K562 (cell line): ENCODE measurements around the gene ZNF462. TPM values are rescaled to one million over a fixed set of nuclear protein-coding genes. Genes with fewer than 3 reads are reported as not detected.

ENCODE experiments used
- ATAC-seq: fragments of 200-7000 bp; cut with Tn5 transposase; 3 replicates; pipeline ENCODE4 v1.9.1; 2020; ENCODE audit warnings: moderate library complexity
- BruUV-seq: library from RNA; stranded (reverse); fragments of 400-500 nt; replicated peaks from 2 replicates; lab custom pipeline; 2021; lab: Mats Ljungman, UMichigan
- CTCF ChIA-PET: fragments of 300-600 bp; formaldehyde crosslinking; extraction: SDS; loops from one replicate; lab custom pipeline; 2021; ENCODE audit warnings: low intra/inter-chr PET ratio; lab: Yijun Ruan, JAX
- POLR2A ChIA-PET: fragments of 300-600, 350-650 bp; sonication (Branson Sonifier 250); formaldehyde crosslinking; extraction: SDS; loops from one replicate; lab custom pipeline; 2021; ENCODE audit warnings: antibody characterized with exemption, inconsistent platforms; lab: Yijun Ruan, JAX
- DNase-seq, 4 experiments: peaks; one replicate each; pipeline versions ENCODE4 v3.0.0 to v3.0.0-alpha.2; 2011 to 2018; ENCODE audit warnings: low spot score in 3 of 4, mixed read lengths in 3 of 4; ENCODE audit errors: extremely low read depth in 1 of 4
- FAIRE-seq: peaks from 2 replicates; lab custom pipeline; 2011; peaks lifted over from hg19 to GRCh38; lab: Jason Lieb, UNC
- H2AFZ ChIP-seq: 2 replicates; pipeline ENCODE4 v1.6.0; 2011; ENCODE audit warnings: low read depth, low read length, control low read depth, inconsistent platforms
- H3K27ac ChIP-seq: fragments of 200-600 bp; 3 replicates; pipeline ENCODE4 v1.8.0; 2011; ENCODE audit warnings: low read depth, mild to moderate bottlenecking, control low read depth, inconsistent platforms, low read length, moderate library complexity, mixed read lengths; ENCODE audit errors: extremely low read depth
- H3K27me3 ChIP-seq, 2 experiments: fragments of 300-600 bp in 1 of 2; 2 replicates in 1 of 2; 3 replicates in 1 of 2; pipeline versions ENCODE4 v1.6.0 to v1.8.0; 2011; ENCODE audit warnings: inconsistent platforms in 2 of 2, low read length in 2 of 2, mild to moderate bottlenecking in 1 of 2, mixed read lengths in 1 of 2, moderate library complexity in 1 of 2; ENCODE audit not compliant: control insufficient read depth in 2 of 2, insufficient read depth in 2 of 2
- H3K36me3 ChIP-seq: fragments of 300-600 bp; 3 replicates; pipeline ENCODE4 v1.8.0; 2011; ENCODE audit warnings: mild to moderate bottlenecking, low read length, inconsistent platforms; ENCODE audit not compliant: control insufficient read depth, insufficient read depth
- H3K4me1 ChIP-seq, 2 experiments: fragments of 200-600 bp in 1 of 2; replicated peaks in 1 of 2; 2 replicates in 1 of 2; 3 replicates in 1 of 2; pipeline versions ENCODE4 v1.5.1 to v1.8.0; 2011; ENCODE audit warnings: inconsistent platforms in 2 of 2, low read length in 2 of 2, mild to moderate bottlenecking in 1 of 2, mixed read lengths in 1 of 2, moderate library complexity in 1 of 2; ENCODE audit not compliant: control insufficient read depth in 2 of 2, insufficient read depth in 2 of 2
- H3K4me2 ChIP-seq: 2 replicates; pipeline ENCODE4 v1.6.1; 2011; ENCODE audit warnings: low read length, control low read depth, inconsistent platforms, mixed read lengths; ENCODE audit not compliant: insufficient read depth
- H3K4me3 ChIP-seq: fragments of 200-600 bp; sonication (generic), shearing (Covaris generic); 2 replicates; pipeline ENCODE4 v1.5.1; 2016; ENCODE audit warnings: control low read depth, inconsistent platforms
- H3K79me2 ChIP-seq: fragments of 200-600 bp; 3 replicates; pipeline ENCODE4 v1.8.0; 2011; ENCODE audit warnings: low read length, inconsistent platforms; ENCODE audit not compliant: control insufficient read depth, insufficient read depth
- H3K9ac ChIP-seq, 2 experiments: 2 replicates each; pipeline versions ENCODE4 v1.6.0 to v1.6.1; 2011; ENCODE audit warnings: low read depth in 2 of 2, low read length in 2 of 2, control low read depth in 1 of 2, inconsistent platforms in 1 of 2, mild to moderate bottlenecking in 1 of 2, mixed read lengths in 1 of 2; ENCODE audit not compliant: insufficient read depth in 1 of 2
- H3K9me1 ChIP-seq: one replicate; pipeline ENCODE4 v1.6.0; 2011; ENCODE audit warnings: inconsistent platforms, mild to moderate bottlenecking, low read length, moderate library complexity; ENCODE audit not compliant: control insufficient read depth, insufficient read depth
- H3K9me3 ChIP-seq: replicated peaks from 2 replicates; pipeline ENCODE4 v1.5.1; 2011; ENCODE audit warnings: low read depth, low read length, inconsistent platforms; ENCODE audit not compliant: control insufficient read depth, insufficient read depth
- H4K20me1 ChIP-seq: replicated peaks from 2 replicates; pipeline ENCODE4 v1.6.1; 2011; ENCODE audit warnings: low read length, inconsistent platforms, mixed read lengths; ENCODE audit not compliant: control insufficient read depth, insufficient read depth
- BCOR ChIP-seq: fragments of 450-650 bp; IDR thresholded peaks from 2 replicates; pipeline ENCODE4 v1.6.1; 2016
- CTCF ChIP-seq, 3 experiments: IDR thresholded peaks in 2 of 3; conservative IDR thresholded peaks in 1 of 3; 2 replicates each; pipeline ENCODE4 v1.5.1; 2011 to 2012; ENCODE audit warnings: low read length in 3 of 3, mild to moderate bottlenecking in 3 of 3, control low read depth in 2 of 3, improper control_type of control experiment in 1 of 3, inconsistent platforms in 1 of 3, low read depth in 1 of 3, mixed read lengths in 1 of 3, moderate library complexity in 1 of 3; ENCODE audit not compliant: insufficient read depth in 2 of 3
- NFATC3 ChIP-seq: fragments of 450-650 bp; IDR thresholded peaks from 2 replicates; pipeline ENCODE4 v1.6.1; 2017; ENCODE audit warnings: mild to moderate bottlenecking
- POU5F1 ChIP-seq: fragments of 150-350 bp; IDR thresholded peaks from 2 replicates; pipeline ENCODE4 v1.6.1; 2014; ENCODE audit warnings: borderline replicate concordance, low read length, low read depth, mild to moderate bottlenecking; ENCODE audit not compliant: partially characterized antibody
- PREB ChIP-seq: sonication (generic); formaldehyde crosslinking; IDR thresholded peaks from 2 replicates; pipeline ENCODE4 v1.8.1; 2023; ENCODE audit warnings: mild to moderate bottlenecking, missing genetic modification reagents
- SETDB1 ChIP-seq: IDR thresholded peaks from one replicate; pipeline ENCODE4 v1.6.1; 2012; ENCODE audit warnings: low read length, control low read depth, inconsistent platforms
- TAF7 ChIP-seq: fragments of 450-650 bp; IDR thresholded peaks from 2 replicates; pipeline ENCODE4 v1.6.1; 2016; ENCODE audit warnings: missing genetic modification characterization, missing compliant biosample characterization
- TFAM ChIP-seq: fragments of 250-450 bp; sonication (Bioruptor Pico); conservative IDR thresholded peaks from 2 replicates; pipeline ENCODE4 v1.5.0; 2021; ENCODE audit warnings: mild to moderate bottlenecking, moderate library complexity
- YY1 ChIP-seq, 3 experiments: IDR thresholded peaks; 2 replicates each; pipeline ENCODE4 v1.6.1; 2011; ENCODE audit warnings: low read length in 2 of 3, mild to moderate bottlenecking in 2 of 3, moderate library complexity in 2 of 3, borderline replicate concordance in 1 of 3, control low read depth in 1 of 3, low read depth in 1 of 3; ENCODE audit not compliant: insufficient read depth in 3 of 3, insufficient replicate concordance in 2 of 3, control insufficient read depth in 1 of 3, insufficient read length in 1 of 3; ENCODE audit errors: extremely low read depth in 1 of 3
- ZBTB11 ChIP-seq, 3 experiments: fragments of 200-800 bp in 1 of 3; fragments of 250-450 bp in 1 of 3; fragments of 450-650 bp in 1 of 3; sonication (Bioruptor Pico) in 1 of 3; sonication (Bioruptor generic) in 1 of 3; formaldehyde crosslinking in 1 of 3; IDR thresholded peaks; 2 replicates each; pipeline versions ENCODE4 v1.6.1 to v1.8.0; 2016 to 2022; ENCODE audit warnings: mild to moderate bottlenecking in 2 of 3, missing genetic modification characterization in 2 of 3, missing compliant biosample characterization in 1 of 3, moderate library complexity in 1 of 3
- ZHX1 ChIP-seq: fragments of 150-350 bp; conservative IDR thresholded peaks from 2 replicates; pipeline ENCODE4 v1.6.1; 2014; ENCODE audit warnings: low read length
- ZNF408 ChIP-seq: fragments of 250-450 bp; sonication (Bioruptor Pico); IDR thresholded peaks from 2 replicates; pipeline ENCODE4 v1.4.0; 2020; ENCODE audit warnings: low read depth, mild to moderate bottlenecking, moderate library complexity
- WGBS: fragments of 100-300 bp; shearing (Covaris generic); methylation state at CpG from one replicate; pipeline ENCODE4 v1.1.6; 2016; ENCODE audit warnings: low coverage, mixed read lengths; ENCODE audit not compliant: insufficient coverage; ENCODE audit errors: missing lambda C conversion rate; 5-methylcytosine and 5-hydroxymethylcytosine counted together
- in situ Hi-C: fragments of 300-500 bp; cut with MboI; formaldehyde crosslinking; loops from 4 replicates; pipeline ENCODE4 v1.15.0; 2018; ENCODE audit warnings: inconsistent platforms, mixed read lengths
- intact Hi-C: fragments of 100-400 bp; cut with micrococcal nuclease; formaldehyde crosslinking; loops from 2 replicates; pipeline ENCODE4 v1.14.2; 2022
- polyA plus RNA-seq, 8 experiments: library from polyadenylated mRNA; depleted of rRNA in 4 of 8; stranded (reverse) in 5 of 8; unstranded in 3 of 8; fragments of >200 nt; fragmentation: Nextera tagmentation in 2 of 8; fragmentation: Illumina TruSeq in 1 of 8; extraction: Ambion mirVana in 2 of 8; extraction: Trizol in 1 of 8; gene quantifications; 2 replicates each; pipeline versions ENCODE4 v1.2.1 to v1.2.3, GENCODE V29; 2011 to 2014; ENCODE audit warnings: inconsistent platforms in 1 of 8, missing spikeins in 1 of 8
- total RNA-seq, 7 experiments: library from RNA; depleted of rRNA in 6 of 7; stranded (reverse); fragments of >200 nt in 6 of 7; fragmentation: Illumina TruSeq in 2 of 7; extraction: Trizol in 2 of 7; gene quantifications; 2 replicates each; pipeline versions ENCODE4 v1.2.1 to v1.2.3, GENCODE V29; 2011 to 2021; ENCODE audit warnings: low replicate concordance in 1 of 7

Gene ZNF462
- total and polyA plus RNA-seq, 9 of the 15 experiments (the other 6 are each of a cell fraction or from before 2014, with no cell fraction given), result 0.20 TPM; not detected in 8

GRCh38 chr9:106920091-106920490 is 57.1 kb downstream of the ZNF462 start:
- H3K9ac ChIP-seq, result no peak overlapping the region
- in situ Hi-C loops, result no loop called here
- ChIA-PET CTCF (no interaction called here), POLR2A (no interaction called here)
- no peaks in the 10 kb centered on the region for H3K4me1 ChIP-seq
- FAIRE-seq, result no peak
- 0% methylated on average over 4 of the region's 4 CpGs for WGBS
- no peak for ATAC-seq
- no peaks in the 10 kb centered on the region for H3K9me3 ChIP-seq
- intact Hi-C loops, result no loop called here
- H2AFZ ChIP-seq, result no peak overlapping the region
- DNase-seq, result no peak
- BruUV-seq, result no TSS peak
- H4K20me1 ChIP-seq, result no peaks in the 10 kb centered on the region
- no peaks in the 10 kb centered on the region for H3K9me1 ChIP-seq
- no peak overlapping the region for H3K4me3 ChIP-seq
- no peaks in the 10 kb centered on the region for H3K36me3 ChIP-seq
- no peaks in the 10 kb centered on the region for H3K79me2 ChIP-seq
- H3K27me3 ChIP-seq, result no peaks in the 10 kb centered on the region
- H3K4me2 ChIP-seq, result no peak overlapping the region
- H3K27ac ChIP-seq, result no peak overlapping the region
- TF ChIP-seq YY1 (IDR thresholded peaks at IDR 0.05; ENCODE audit: borderline replicate concordance in 1 of 3, control insufficient read depth in 1 of 3, extremely low read depth in 1 of 3, insufficient read depth in 3 of 3, insufficient read length in 1 of 3, insufficient replicate concordance in 2 of 3, low read depth in 1 of 3, low read length in 2 of 3) (no peak), POU5F1 (no peak), ZHX1 (no peak), ZBTB11 (CRISPR knock-in tag; IDR thresholded peaks at IDR 0.05) (no peak), NFATC3 (no peak), BCOR (no peak), CTCF (IDR thresholded peaks at IDR 0.05 in 2 of 3, conservative IDR thresholded peaks at IDR 0.05 in 1 of 3; ENCODE audit: insufficient read depth in 2 of 3, low read depth in 1 of 3, low read length in 3 of 3) (no peak), SETDB1 (no peak), TFAM (CRISPR knock-in tag) (no peak), ZNF408 (no peak), PREB (CRISPR knock-in tag) (no peak), TAF7 (tag) (no peak)
